EH (cell line): ENCODE results near the gene GPR63.

Experiments
- DNase-seq: peaks from one replicate; pipeline ENCODE4 v3.0.0-alpha.2; 2015; ENCODE audit warnings: low read depth

The GPR63 gene

DNA sequence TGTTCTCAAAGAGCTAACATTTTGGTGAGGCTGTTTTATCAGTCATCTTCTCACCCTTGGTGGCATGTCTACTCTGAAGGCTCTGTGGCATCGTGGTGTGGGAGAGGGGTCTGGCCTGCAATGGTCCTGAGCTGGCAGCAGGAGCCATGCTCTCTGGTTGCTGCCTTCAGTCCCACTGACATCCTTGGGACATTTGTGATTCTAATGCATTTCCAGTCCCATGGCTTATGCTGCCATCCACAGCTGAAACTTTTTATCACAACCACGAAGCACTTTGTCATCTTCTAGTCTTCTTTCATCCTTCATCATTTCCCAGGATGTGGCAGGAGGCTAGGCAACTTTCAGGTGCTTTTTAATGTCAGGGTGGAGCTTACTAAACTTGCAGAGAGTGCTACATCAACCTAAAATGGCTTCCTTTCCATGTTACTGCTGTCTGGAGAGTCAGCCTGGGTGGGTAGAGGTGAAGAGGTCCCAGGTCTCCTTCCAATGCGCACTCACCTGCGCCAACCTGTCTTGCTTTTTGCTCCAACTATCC, 77.1 kb downstream of the GPR63 start:
- DNase-seq = no peak

DNA sequence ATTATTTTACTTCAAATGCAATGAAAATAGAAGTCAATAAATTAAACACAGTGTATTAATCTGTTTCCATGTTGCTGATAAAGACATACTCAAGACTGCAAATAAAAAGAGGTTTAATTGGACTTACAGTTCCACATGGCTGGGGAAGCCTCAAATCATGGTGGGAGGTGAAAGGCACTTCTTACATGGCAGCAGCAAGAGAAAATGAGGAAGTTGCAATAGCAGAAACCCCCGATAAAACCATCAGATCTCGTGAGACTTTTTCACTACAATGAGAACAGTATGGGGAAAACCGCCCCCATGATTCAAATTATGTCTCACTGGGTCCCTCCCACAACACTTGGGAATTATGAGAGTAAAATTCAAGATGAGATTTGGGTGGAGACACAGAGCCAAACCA, 82.2 kb downstream of the GPR63 start:
- no peak for DNase-seq

DNA sequence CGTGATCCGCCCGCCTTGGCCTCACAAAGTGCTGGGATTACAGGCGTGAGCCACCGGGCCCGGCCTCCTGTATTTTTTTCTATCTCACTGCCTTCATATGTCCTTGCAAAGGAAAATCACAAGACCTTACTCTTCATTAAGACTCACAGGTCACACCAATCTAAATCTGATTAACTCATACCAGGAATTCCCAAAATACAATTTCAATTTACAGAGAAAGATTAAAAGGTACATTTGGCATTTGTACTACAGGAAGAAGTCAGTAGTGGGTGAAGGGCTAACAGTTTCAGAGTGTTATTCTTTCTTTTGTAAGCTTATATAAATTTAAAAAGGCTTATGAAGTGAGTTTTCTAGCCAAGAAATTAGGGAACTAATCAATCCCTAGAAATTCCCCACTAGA, 87.4 kb downstream of the GPR63 start:
- no peak for DNase-seq
